ENCODE results near the gene FBLN2. TPM values are rescaled to one million over a fixed set of nuclear protein-coding genes. Genes with fewer than 3 reads are reported as not detected.

Gene FBLN2
- total and polyA plus RNA-seq, 2 of the 13 experiments (the other 11 are each of a cell fraction or from before 2014, with no cell fraction given), result not detected

- no TSS peak for BruUV-seq (replicated peaks)
- ChIA-PET CTCF (ENCODE audit: low intra/inter-chr PET ratio, low total read pairs) (no interaction called here), POLR2A (no interaction called here)
- DNase-seq (ENCODE audit: low spot score), result no peak
- FAIRE-seq, result no peak
- H3K4me3 ChIP-seq (replicated peaks in 1 of 3; ENCODE audit: insufficient read depth in 1 of 3, low read depth in 2 of 3, low read length in 3 of 3), result no peak overlapping the region
- no peak for TF ChIP-seq ZNF124 (CRISPR knock-in tag; IDR thresholded peaks at IDR 0.05)
- TF ChIP-seq ZNF329 (CRISPR knock-in tag; IDR thresholded peaks at IDR 0.05; ENCODE audit: low read depth), result no peak
- no peak for TF ChIP-seq ETV6 (CRISPR knock-in tag; conservative IDR thresholded peaks at IDR 0.05)
- no peak for TF ChIP-seq ZNF367 (CRISPR knock-in tag; IDR thresholded peaks at IDR 0.05; ENCODE audit: borderline replicate concordance)
- TF ChIP-seq ELF1 (CRISPR knock-in tag; IDR thresholded peaks at IDR 0.05), result no peak
- TF ChIP-seq IRF9 (CRISPR knock-in tag; IDR thresholded peaks at IDR 0.05; ENCODE audit: borderline replicate concordance), result no peak
- TF ChIP-seq, protein P1, sequence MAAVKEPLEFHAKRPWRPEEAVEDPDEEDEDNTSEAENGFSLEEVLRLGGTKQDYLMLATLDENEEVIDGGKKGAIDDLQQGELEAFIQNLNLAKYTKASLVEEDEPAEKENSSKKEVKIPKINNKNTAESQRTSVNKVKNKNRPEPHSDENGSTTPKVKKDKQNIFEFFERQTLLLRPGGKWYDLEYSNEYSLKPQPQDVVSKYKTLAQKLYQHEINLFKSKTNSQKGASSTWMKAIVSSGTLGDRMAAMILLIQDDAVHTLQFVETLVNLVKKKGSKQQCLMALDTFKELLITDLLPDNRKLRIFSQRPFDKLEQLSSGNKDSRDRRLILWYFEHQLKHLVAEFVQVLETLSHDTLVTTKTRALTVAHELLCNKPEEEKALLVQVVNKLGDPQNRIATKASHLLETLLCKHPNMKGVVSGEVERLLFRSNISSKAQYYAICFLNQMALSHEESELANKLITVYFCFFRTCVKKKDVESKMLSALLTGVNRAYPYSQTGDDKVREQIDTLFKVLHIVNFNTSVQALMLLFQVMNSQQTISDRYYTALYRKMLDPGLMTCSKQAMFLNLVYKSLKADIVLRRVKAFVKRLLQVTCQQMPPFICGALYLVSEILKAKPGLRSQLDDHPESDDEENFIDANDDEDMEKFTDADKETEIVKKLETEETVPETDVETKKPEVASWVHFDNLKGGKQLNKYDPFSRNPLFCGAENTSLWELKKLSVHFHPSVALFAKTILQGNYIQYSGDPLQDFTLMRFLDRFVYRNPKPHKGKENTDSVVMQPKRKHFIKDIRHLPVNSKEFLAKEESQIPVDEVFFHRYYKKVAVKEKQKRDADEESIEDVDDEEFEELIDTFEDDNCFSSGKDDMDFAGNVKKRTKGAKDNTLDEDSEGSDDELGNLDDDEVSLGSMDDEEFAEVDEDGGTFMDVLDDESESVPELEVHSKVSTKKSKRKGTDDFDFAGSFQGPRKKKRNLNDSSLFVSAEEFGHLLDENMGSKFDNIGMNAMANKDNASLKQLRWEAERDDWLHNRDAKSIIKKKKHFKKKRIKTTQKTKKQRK (IDR thresholded peaks at IDR 0.05; ENCODE audit: low read length), result no peak
- no peak for TF ChIP-seq NR2C2 (CRISPR knock-in tag; IDR thresholded peaks at IDR 0.05; ENCODE audit: borderline replicate concordance)
- TF ChIP-seq ZNF75D (CRISPR knock-in tag; IDR thresholded peaks at IDR 0.05; ENCODE audit: borderline replicate concordance), result no peak
- no peak for TF ChIP-seq ZNF18 (CRISPR knock-in tag; IDR thresholded peaks at IDR 0.05; ENCODE audit: insufficient replicate concordance)
- no peak for TF ChIP-seq ZKSCAN1 (IDR thresholded peaks at IDR 0.05; ENCODE audit: low read length)
- no peak for TF ChIP-seq ZBTB8A (CRISPR knock-in tag; IDR thresholded peaks at IDR 0.05; ENCODE audit: borderline replicate concordance, low read depth)
- no peak for TF ChIP-seq MEIS1 (CRISPR knock-in tag; IDR thresholded peaks at IDR 0.05; ENCODE audit: borderline replicate concordance)
- ATAC-seq, result no peak
- in situ Hi-C loops (cut with HindIII; ENCODE audit: extremely low pct_ligation_motif_present, low pct_unique_long_range_greater_than_20kb) (no loop called here), intact Hi-C loops (cut with micrococcal nuclease; ENCODE audit: unreplicated experiment) (no loop called here)
- H3K9ac ChIP-seq (ENCODE audit: insufficient read depth, low read depth, low read length), result no peak overlapping the region
- H4K20me1 ChIP-seq (ENCODE audit: insufficient read depth, low read length), result peaks cover 3% of the 10 kb centered on the region; the same call in 1 of the 2 replicates
- H3K27me3 ChIP-seq (ENCODE audit: control insufficient read depth in 1 of 2, insufficient read depth in 2 of 2, low read length in 2 of 2), result no peaks in the 10 kb centered on the region; a peak in 1 of 5 replicates
- H3K79me2 ChIP-seq (ENCODE audit: insufficient read depth, low read length), result no peaks in the 10 kb centered on the region
- no peak overlapping the region for H3K27ac ChIP-seq (ENCODE audit: extremely low read length, insufficient read depth, low read length)
- no peak overlapping the region for H3K4me2 ChIP-seq (ENCODE audit: low read depth, low read length)
- no peaks in the 10 kb centered on the region for H3K9me3 ChIP-seq (ENCODE audit: low read length)
- WGBS (ENCODE audit: low lambda C conversion rate), result 93% methylated on average over 15 of the region's 23 CpGs
- peaks cover 10% of the 10 kb centered on the region for H3K4me1 ChIP-seq (ENCODE audit: insufficient read depth, low read length)
- no peak overlapping the region for H2AFZ ChIP-seq (ENCODE audit: low read length)
- peaks cover 2 to 7% of the 10 kb centered on the region in 2 experiments; a peak in 2 of 5 replicates for H3K36me3 ChIP-seq (replicated peaks in 1 of 2; ENCODE audit: control insufficient read depth in 1 of 2, insufficient read depth in 2 of 2, low read length in 2 of 2)
These were observed 44.6 kb upstream of the FBLN2 start for GRCh38 chr3:13504161-13504831.

Data from HepG2 (cell line).